ENCODE measurements around the gene JUNB.

The JUNB gene

GRCh38 chr19:12792051-12792852 is 966 bp downstream of the JUNB start:
- Histone ChIP-seq H3K4me2 (ENCODE audit: low read depth, low read length, poor library complexity, severe bottlenecking) (peak overlapping the region; percentile 96), H3K4me1 (ENCODE audit: insufficient read depth, low read length, poor library complexity, severe bottlenecking) (peaks cover 35% of the 10 kb centered on the region), H3K9me3 (ENCODE audit: insufficient read depth, low read depth, low read length) (no peaks in the 10 kb centered on the region), H4K20me1 (ENCODE audit: insufficient read depth, low read length, poor library complexity, severe bottlenecking) (no peaks in the 10 kb centered on the region), H3K79me2 (ENCODE audit: insufficient read depth, low read length) (peaks cover 21% of the 10 kb centered on the region), H3K36me3 (ENCODE audit: insufficient read depth, low read length) (no peaks in the 10 kb centered on the region), H3K27me3 (ENCODE audit: insufficient read depth, low read length, poor library complexity, severe bottlenecking) (no peaks in the 10 kb centered on the region), H2AFZ (ENCODE audit: low read length) (peak overlapping the region; percentile 78), H3K4me3 (ENCODE audit: low read length, poor library complexity, severe bottlenecking) (peak overlapping the region; percentile 96), H3K9ac (ENCODE audit: low read depth, low read length, poor library complexity, severe bottlenecking) (peak overlapping the region; percentile 94), H3K9me2 (replicated peaks; ENCODE audit: low read depth, low read length) (no peaks in the 10 kb centered on the region), H3F3A (ENCODE audit: low read depth) (no peaks in the 10 kb centered on the region; the same call in 1 of the 2 replicates)
- TF ChIP-seq EZH2phosphoT487 (IDR thresholded peaks at IDR 0.05; ENCODE audit: borderline replicate concordance), result no peak

GRCh38 chr19:12792853-12793289 is 1.6 kb downstream of the JUNB start:
- H3K27me3 ChIP-seq (ENCODE audit: insufficient read depth, low read length, poor library complexity, severe bottlenecking), result no peaks in the 10 kb centered on the region
- no peaks in the 10 kb centered on the region for H3K9me3 ChIP-seq (ENCODE audit: insufficient read depth, low read depth, low read length)
- peak overlapping the region; percentile 96 for H3K4me2 ChIP-seq (ENCODE audit: low read depth, low read length, poor library complexity, severe bottlenecking)
- H3K4me1 ChIP-seq (ENCODE audit: insufficient read depth, low read length, poor library complexity, severe bottlenecking), result peaks cover 35% of the 10 kb centered on the region
- no peaks in the 10 kb centered on the region for H3K36me3 ChIP-seq (ENCODE audit: insufficient read depth, low read length)
- no peaks in the 10 kb centered on the region for H4K20me1 ChIP-seq (ENCODE audit: insufficient read depth, low read length, poor library complexity, severe bottlenecking)
- no peaks in the 10 kb centered on the region for H3K9me2 ChIP-seq (replicated peaks; ENCODE audit: low read depth, low read length)
- H3F3A ChIP-seq (ENCODE audit: low read depth), result no peaks in the 10 kb centered on the region; the same call in 1 of the 2 replicates
- H3K79me2 ChIP-seq (ENCODE audit: insufficient read depth, low read length), result peaks cover 21% of the 10 kb centered on the region
- peak overlapping the region; percentile 78 for H2AFZ ChIP-seq (ENCODE audit: low read length)
- peak overlapping the region; percentile 94 for H3K9ac ChIP-seq (ENCODE audit: low read depth, low read length, poor library complexity, severe bottlenecking)
- TF ChIP-seq CTCF (conservative IDR thresholded peaks at IDR 0.05; ENCODE audit: low read length) (no peak), EZH2phosphoT487 (IDR thresholded peaks at IDR 0.05; ENCODE audit: borderline replicate concordance) (no peak)
- peak overlapping the region; percentile 96 for H3K4me3 ChIP-seq (ENCODE audit: low read length, poor library complexity, severe bottlenecking)

- Histone ChIP-seq H2AFZ (ENCODE audit: low read length) (peak overlapping the region; percentile 78), H3K9ac (ENCODE audit: low read depth, low read length, poor library complexity, severe bottlenecking) (peak overlapping the region; percentile 94), H3K27me3 (ENCODE audit: insufficient read depth, low read length, poor library complexity, severe bottlenecking) (no peaks in the 10 kb centered on the region), H3K4me2 (ENCODE audit: low read depth, low read length, poor library complexity, severe bottlenecking) (peak overlapping the region; percentile 96), H3K4me3 (ENCODE audit: low read length, poor library complexity, severe bottlenecking) (peak overlapping the region; percentile 96), H3K4me1 (ENCODE audit: insufficient read depth, low read length, poor library complexity, severe bottlenecking) (peaks cover 35% of the 10 kb centered on the region), H4K20me1 (ENCODE audit: insufficient read depth, low read length, poor library complexity, severe bottlenecking) (no peaks in the 10 kb centered on the region), H3K9me2 (replicated peaks; ENCODE audit: low read depth, low read length) (no peaks in the 10 kb centered on the region), H3K79me2 (ENCODE audit: insufficient read depth, low read length) (peaks cover 21% of the 10 kb centered on the region), H3F3A (ENCODE audit: low read depth) (no peaks in the 10 kb centered on the region; the same call in 1 of the 2 replicates), H3K9me3 (ENCODE audit: insufficient read depth, low read depth, low read length) (no peaks in the 10 kb centered on the region), H3K36me3 (ENCODE audit: insufficient read depth, low read length) (no peaks in the 10 kb centered on the region)
- TF ChIP-seq CTCF (conservative IDR thresholded peaks at IDR 0.05; ENCODE audit: low read length) (no peak), EZH2phosphoT487 (IDR thresholded peaks at IDR 0.05; ENCODE audit: borderline replicate concordance) (no peak)
Measured at GRCh38 chr19:12793290-12794195, 2.3 kb downstream of the JUNB start.
